Measurements from ENCODE around the gene SORCS2.
"Not testable (repeated sequence)": the region's sequence is repeated elsewhere in the genome, so short reads cannot be mapped to it uniquely, and the experiment has no call there.

Gene SORCS2

DNA sequence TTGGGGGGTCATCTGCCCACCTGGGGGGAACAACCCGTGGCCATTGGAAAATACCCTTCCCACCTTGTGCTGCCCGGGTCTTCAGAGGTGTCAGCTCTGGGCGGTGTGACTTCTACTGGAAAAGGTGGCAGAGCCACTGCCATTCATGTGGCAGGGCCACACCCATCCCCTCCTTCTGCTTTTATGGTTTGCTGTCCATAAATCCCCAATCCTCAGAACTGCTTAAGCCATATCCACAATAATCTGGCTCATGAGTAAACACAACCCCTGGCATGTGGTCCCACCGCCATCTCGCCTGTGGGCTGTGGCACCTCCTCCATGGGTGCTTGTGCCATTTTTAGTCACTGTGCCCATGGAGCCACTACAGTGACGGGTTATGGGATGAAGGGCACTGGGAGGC is 20.6 kb downstream of the SORCS2 start:
- Histone ChIP-seq H3K23ac (ENCODE audit: low read length in 2 of 2) (no peak overlapping the region), H3K14ac (ENCODE audit: low read length in 2 of 2) (peak overlapping the region in 1 of 2 experiments; percentile 76), H3K4me2 (ENCODE audit: low read length, poor library complexity, severe bottlenecking) (no peak overlapping the region), H2AFZ (ENCODE audit: low read depth, low read length) (no peak overlapping the region), H2BK12ac (ENCODE audit: low read length in 2 of 2) (no peak overlapping the region), H3K4ac (ENCODE audit: low read depth in 1 of 2, low read length in 2 of 2) (no peak overlapping the region), H3K9ac (ENCODE audit: low read length) (no peak overlapping the region), H3K36me3 (ENCODE audit: control insufficient read depth in 1 of 2, insufficient read depth in 2 of 2, low read depth in 1 of 2, low read length in 2 of 2) (peaks cover 0 to 3% of the 10 kb centered on the region in 2 experiments), H3K4me3 (ENCODE audit: insufficient read depth in 1 of 2, low read depth in 1 of 2, low read length in 2 of 2) (no peak overlapping the region), H3K4me1 (ENCODE audit: control insufficient read depth, insufficient read depth, low read depth, low read length) (peaks cover 27% of the 10 kb centered on the region), H3K9me3 (ENCODE audit: control insufficient read depth, low read length) (peaks cover 10% of the 10 kb centered on the region), H2BK15ac (ENCODE audit: low read depth, poor library complexity, severe bottlenecking) (no peak overlapping the region), H4K8ac (ENCODE audit: low read length) (no peak overlapping the region), H3K27me3 (ENCODE audit: control insufficient read depth in 1 of 2, insufficient read depth in 1 of 2, low read length in 2 of 2) (peaks cover 0 to 4% of the 10 kb centered on the region in 2 experiments), H3K18ac (ENCODE audit: low read depth in 1 of 2, low read length in 2 of 2) (no peak overlapping the region), H3K79me1 (replicated peaks; ENCODE audit: low read length, poor library complexity, severe bottlenecking) (no peaks in the 10 kb centered on the region), H2BK120ac (ENCODE audit: low read depth, low read length) (no peak overlapping the region), H3K27ac (ENCODE audit: low read length, poor library complexity, severe bottlenecking) (no peak overlapping the region), H2BK5ac (ENCODE audit: low read depth, low read length, poor library complexity, severe bottlenecking) (no peak overlapping the region), H4K91ac (ENCODE audit: low read length) (no peak overlapping the region), H2AK5ac (ENCODE audit: low read length, severe bottlenecking) (peak overlapping the region; percentile 20)
- no peak for DNase-seq
- WGBS = 64% methylated on average over 6 of the region's 6 CpGs

DNA sequence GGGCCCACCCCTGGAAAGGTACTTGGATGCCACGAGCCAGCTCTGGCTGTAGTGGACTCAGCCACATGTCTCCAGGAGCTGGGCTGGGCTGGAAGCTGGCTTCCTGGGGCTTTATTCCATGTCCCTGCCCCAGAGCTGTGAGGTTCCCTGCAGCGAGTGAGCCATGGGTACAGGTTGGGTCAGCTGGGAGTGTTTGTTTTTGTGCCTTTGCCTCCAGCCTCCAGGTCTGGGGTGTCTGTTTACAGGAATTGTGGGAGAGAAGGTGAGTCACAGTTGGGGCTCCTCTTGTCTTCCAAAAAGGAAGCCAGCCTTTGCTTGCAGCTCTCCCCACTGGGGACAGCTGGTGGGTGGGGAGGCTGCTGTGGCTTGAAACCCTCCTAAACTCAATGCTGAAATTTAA is 21.5 kb downstream of the SORCS2 start:
- Histone ChIP-seq H3K79me1 (replicated peaks; ENCODE audit: low read length, poor library complexity, severe bottlenecking) (no peaks in the 10 kb centered on the region), H3K9ac (ENCODE audit: low read length) (no peak overlapping the region), H2AFZ (ENCODE audit: low read depth, low read length) (no peak overlapping the region), H2BK12ac (ENCODE audit: low read length in 2 of 2) (no peak overlapping the region), H2AK5ac (ENCODE audit: low read length, severe bottlenecking) (no peak overlapping the region), H3K18ac (ENCODE audit: low read depth in 1 of 2, low read length in 2 of 2) (no peak overlapping the region), H3K4ac (ENCODE audit: low read depth in 1 of 2, low read length in 2 of 2) (no peak overlapping the region), H3K4me2 (ENCODE audit: low read length, poor library complexity, severe bottlenecking) (no peak overlapping the region), H3K4me3 (ENCODE audit: insufficient read depth in 1 of 2, low read depth in 1 of 2, low read length in 2 of 2) (peak overlapping the region in 1 of 2 experiments; percentile 1), H2BK5ac (ENCODE audit: low read depth, low read length, poor library complexity, severe bottlenecking) (no peak overlapping the region), H3K23ac (ENCODE audit: low read length in 2 of 2) (no peak overlapping the region), H3K27me3 (ENCODE audit: control insufficient read depth in 1 of 2, insufficient read depth in 1 of 2, low read length in 2 of 2) (peaks cover 0 to 4% of the 10 kb centered on the region in 2 experiments), H3K4me1 (ENCODE audit: control insufficient read depth, insufficient read depth, low read depth, low read length) (peaks cover 21% of the 10 kb centered on the region), H4K8ac (ENCODE audit: low read length) (no peak overlapping the region), H2BK15ac (ENCODE audit: low read depth, poor library complexity, severe bottlenecking) (no peak overlapping the region), H3K14ac (ENCODE audit: low read length in 2 of 2) (no peak overlapping the region), H3K36me3 (ENCODE audit: control insufficient read depth in 1 of 2, insufficient read depth in 2 of 2, low read depth in 1 of 2, low read length in 2 of 2) (peaks cover 0 to 3% of the 10 kb centered on the region in 2 experiments), H3K9me3 (ENCODE audit: control insufficient read depth, low read length) (peaks cover 10% of the 10 kb centered on the region), H3K27ac (ENCODE audit: low read length, poor library complexity, severe bottlenecking) (no peak overlapping the region), H4K91ac (ENCODE audit: low read length) (no peak overlapping the region), H2BK120ac (ENCODE audit: low read depth, low read length) (no peak overlapping the region)
- WGBS = 100% methylated on average over 2 of the region's 2 CpGs
- DNase-seq = no peak

DNA sequence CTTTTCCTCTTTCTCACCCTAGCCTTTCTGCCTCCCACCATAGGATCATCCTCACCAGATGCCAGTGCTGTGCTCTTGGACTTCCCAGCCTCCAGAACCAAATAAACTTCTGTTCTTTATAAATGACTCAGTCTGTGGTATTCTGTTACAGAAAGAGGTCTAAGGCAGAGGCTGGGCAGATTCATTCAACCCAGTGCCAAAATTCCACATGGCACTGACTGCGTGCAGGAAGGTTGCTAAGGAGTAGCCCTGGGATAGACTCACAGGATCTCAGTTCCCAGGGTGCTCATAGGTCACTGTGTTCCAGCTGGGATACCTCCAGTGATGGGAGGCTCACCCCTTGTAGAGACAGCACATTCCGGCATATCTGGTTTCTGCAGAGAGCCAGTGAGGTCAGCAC is 22.0 kb downstream of the SORCS2 start:
- H3K4me1 ChIP-seq (ENCODE audit: control insufficient read depth, insufficient read depth, low read depth, low read length) = peaks cover 21% of the 10 kb centered on the region
- 42% methylated on average over 2 of the region's 2 CpGs for WGBS
- no peak overlapping the region for H3K4me3 ChIP-seq (ENCODE audit: insufficient read depth in 1 of 2, low read depth in 1 of 2, low read length in 2 of 2)

DNA sequence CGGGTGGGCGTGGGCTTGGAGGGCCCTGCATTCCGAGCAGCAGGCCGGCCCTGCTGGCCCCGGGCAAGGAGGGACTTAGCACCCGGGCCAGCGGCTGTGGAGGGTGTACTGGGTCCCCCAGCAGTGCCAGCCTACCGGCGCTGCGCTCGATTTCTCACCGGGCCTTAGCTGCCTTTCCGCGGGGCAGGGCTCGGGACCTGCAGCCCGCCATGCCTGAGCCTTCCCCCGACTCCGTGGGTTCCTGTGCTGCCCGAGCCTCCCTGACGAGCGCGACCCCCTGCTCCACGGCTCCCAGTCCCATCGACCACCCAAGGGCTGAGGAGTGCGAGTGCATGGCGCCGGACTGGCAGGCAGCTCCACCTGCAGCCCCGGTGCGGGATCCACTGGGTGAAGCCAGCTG is 22.8 kb downstream of the SORCS2 start:
- H3K27me3 ChIP-seq (ENCODE audit: control insufficient read depth in 1 of 2, insufficient read depth in 1 of 2, low read length in 2 of 2); H3K27ac ChIP-seq (ENCODE audit: low read length, poor library complexity, severe bottlenecking); H2BK15ac ChIP-seq (ENCODE audit: low read depth, poor library complexity, severe bottlenecking); H2AFZ ChIP-seq (ENCODE audit: low read depth, low read length); DNase-seq; H3K4ac ChIP-seq (ENCODE audit: low read depth in 1 of 2, low read length in 2 of 2); H3K79me1 ChIP-seq (replicated peaks; ENCODE audit: low read length, poor library complexity, severe bottlenecking); H4K91ac ChIP-seq (ENCODE audit: low read length); H3K18ac ChIP-seq (ENCODE audit: low read depth in 1 of 2, low read length in 2 of 2); H2BK5ac ChIP-seq (ENCODE audit: low read depth, low read length, poor library complexity, severe bottlenecking); H3K36me3 ChIP-seq (ENCODE audit: control insufficient read depth in 1 of 2, insufficient read depth in 2 of 2, low read depth in 1 of 2, low read length in 2 of 2); H3K4me3 ChIP-seq (ENCODE audit: insufficient read depth in 1 of 2, low read depth in 1 of 2, low read length in 2 of 2); H2AK5ac ChIP-seq (ENCODE audit: low read length, severe bottlenecking); H4K8ac ChIP-seq (ENCODE audit: low read length); H3K23ac ChIP-seq (ENCODE audit: low read length in 2 of 2); H2BK120ac ChIP-seq (ENCODE audit: low read depth, low read length); H3K9me3 ChIP-seq (ENCODE audit: control insufficient read depth, low read length); H3K9ac ChIP-seq (ENCODE audit: low read length); H2BK12ac ChIP-seq (ENCODE audit: low read length in 2 of 2); H3K4me2 ChIP-seq (ENCODE audit: low read length, poor library complexity, severe bottlenecking); H3K14ac ChIP-seq (ENCODE audit: low read length in 2 of 2): not testable (repeated sequence)
- WGBS = 83% methylated on average over 7 of the region's 29 CpGs
- peaks cover 19% of the 10 kb centered on the region for H3K4me1 ChIP-seq (ENCODE audit: control insufficient read depth, insufficient read depth, low read depth, low read length)

More for the DNA sequence above, 22.0 kb downstream of the SORCS2 start:
- Histone ChIP-seq H2BK15ac (ENCODE audit: low read depth, poor library complexity, severe bottlenecking) (no peak overlapping the region), H3K9ac (ENCODE audit: low read length) (no peak overlapping the region), H3K14ac (ENCODE audit: low read length in 2 of 2) (no peak overlapping the region), H2BK120ac (ENCODE audit: low read depth, low read length) (no peak overlapping the region), H3K9me3 (ENCODE audit: control insufficient read depth, low read length) (peaks cover 10% of the 10 kb centered on the region), H4K91ac (ENCODE audit: low read length) (no peak overlapping the region), H3K27me3 (ENCODE audit: control insufficient read depth in 1 of 2, insufficient read depth in 1 of 2, low read length in 2 of 2) (peaks cover 0 to 4% of the 10 kb centered on the region in 2 experiments), H3K4ac (ENCODE audit: low read depth in 1 of 2, low read length in 2 of 2) (no peak overlapping the region), H2BK12ac (ENCODE audit: low read length in 2 of 2) (no peak overlapping the region), H3K79me1 (replicated peaks; ENCODE audit: low read length, poor library complexity, severe bottlenecking) (no peaks in the 10 kb centered on the region), H3K4me2 (ENCODE audit: low read length, poor library complexity, severe bottlenecking) (no peak overlapping the region), H3K23ac (ENCODE audit: low read length in 2 of 2) (no peak overlapping the region), H3K36me3 (ENCODE audit: control insufficient read depth in 1 of 2, insufficient read depth in 2 of 2, low read depth in 1 of 2, low read length in 2 of 2) (peaks cover 0 to 3% of the 10 kb centered on the region in 2 experiments), H3K27ac (ENCODE audit: low read length, poor library complexity, severe bottlenecking) (no peak overlapping the region), H2AFZ (ENCODE audit: low read depth, low read length) (no peak overlapping the region), H4K8ac (ENCODE audit: low read length) (no peak overlapping the region), H2BK5ac (ENCODE audit: low read depth, low read length, poor library complexity, severe bottlenecking) (no peak overlapping the region), H3K18ac (ENCODE audit: low read depth in 1 of 2, low read length in 2 of 2) (no peak overlapping the region), H2AK5ac (ENCODE audit: low read length, severe bottlenecking) (no peak overlapping the region)
- DNase-seq = no peak

Measured in mesenchymal stem cell (in vitro differentiated cells and primary cell).